IPS DF 4.7 (cell line): ENCODE data around the gene ZNF354C.

Experiments
- DNase-seq: peaks from one replicate; pipeline ENCODE4 v3.0.0-alpha.2; 2013; ENCODE audit warnings: low spot score; ENCODE audit errors: extremely low read depth

Gene ZNF354C

GRCh38 chr5:179127136-179128040 lies 67.2 kb downstream of the ZNF354C start:
- no peak for DNase-seq

- DNase-seq = no peak
Observed at GRCh38 chr5:179128041-179128365, 67.8 kb downstream of the ZNF354C start.

- no peak for DNase-seq
Observed at GRCh38 chr5:179128976-179129375, 68.8 kb downstream of the ZNF354C start.

- no peak for DNase-seq
Observed at GRCh38 chr5:179129607-179130071, 69.5 kb downstream of the ZNF354C start.

GRCh38 chr5:179130101-179130681 lies 70.0 kb downstream of the ZNF354C start:
- no peak for DNase-seq

- DNase-seq = no peak
Observed at GRCh38 chr5:179131321-179131835, 71.2 kb downstream of the ZNF354C start.

- DNase-seq = no peak
Observed at GRCh38 chr5:179131886-179132585, 71.9 kb downstream of the ZNF354C start.

- no peak for DNase-seq
Observed at GRCh38 chr5:179132586-179133355, 72.6 kb downstream of the ZNF354C start.
